Stomach (tissue), 4 donors: ENCODE data around the gene MDM2.

Experiments
- POLR2A ChIP-seq, 4 donors: fragments of 450-650 bp; IDR thresholded peaks; one replicate each; pipeline ENCODE4 v1.6.1; 2016; ENCODE audit warnings: antibody characterized with exemption in 4 of 4, control low read depth in 2 of 4, mild to moderate bottlenecking in 1 of 4, moderate library complexity in 1 of 4
- POLR2AphosphoS5 ChIP-seq, 3 donors: sonication (generic); formaldehyde crosslinking; IDR thresholded peaks; one replicate each; pipeline ENCODE4 v1.6.1; 2016; ENCODE audit warnings: antibody characterized with exemption in 3 of 3
- TF ChIP-seq, protein P1 (sequence below), 7 experiments: fragments of 450-650 bp in 4 of 7; fragments of 200-600 bp in 3 of 7; sonication (generic) in 3 of 7; IDR thresholded peaks; one replicate each; pipeline ENCODE4 v1.5.1; 2016 to 2019; ENCODE audit warnings: antibody characterized with exemption in 7 of 7, control low read depth in 2 of 7, mild to moderate bottlenecking in 1 of 7

DNA sequence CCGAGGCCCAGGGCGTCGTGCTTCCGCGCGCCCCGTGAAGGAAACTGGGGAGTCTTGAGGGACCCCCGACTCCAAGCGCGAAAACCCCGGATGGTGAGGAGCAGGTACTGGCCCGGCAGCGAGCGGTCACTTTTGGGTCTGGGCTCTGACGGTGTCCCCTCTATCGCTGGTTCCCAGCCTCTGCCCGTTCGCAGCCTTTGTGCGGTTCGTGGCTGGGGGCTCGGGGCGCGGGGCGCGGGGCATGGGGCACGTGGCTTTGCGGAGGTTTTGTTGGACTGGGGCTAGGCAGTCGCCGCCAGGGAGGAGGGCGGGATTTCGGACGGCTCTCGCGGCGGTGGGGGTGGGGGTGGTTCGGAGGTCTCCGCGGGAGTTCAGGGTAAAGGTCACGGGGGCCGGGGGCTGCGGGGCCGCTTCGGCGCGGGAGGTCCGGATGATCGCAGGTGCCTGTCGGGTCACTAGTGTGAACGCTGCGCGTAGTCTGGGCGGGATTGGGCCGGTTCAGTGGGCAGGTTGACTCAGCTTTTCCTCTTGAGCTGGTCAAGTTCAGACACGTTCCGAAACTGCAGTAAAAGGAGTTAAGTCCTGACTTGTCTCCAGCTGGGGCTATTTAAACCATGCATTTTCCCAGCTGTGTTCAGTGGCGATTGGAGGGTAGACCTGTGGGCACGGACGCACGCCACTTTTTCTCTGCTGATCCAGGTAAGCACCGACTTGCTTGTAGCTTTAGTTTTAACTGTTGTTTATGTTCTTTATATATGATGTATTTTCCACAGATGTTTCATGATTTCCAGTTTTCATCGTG lies 612 bp downstream of the MDM2 start:
- peak; percentile 32 to 88 (median 82) for TF ChIP-seq POLR2AphosphoS5 (IDR thresholded peaks at IDR 0.05)
- TF ChIP-seq, protein P1, sequence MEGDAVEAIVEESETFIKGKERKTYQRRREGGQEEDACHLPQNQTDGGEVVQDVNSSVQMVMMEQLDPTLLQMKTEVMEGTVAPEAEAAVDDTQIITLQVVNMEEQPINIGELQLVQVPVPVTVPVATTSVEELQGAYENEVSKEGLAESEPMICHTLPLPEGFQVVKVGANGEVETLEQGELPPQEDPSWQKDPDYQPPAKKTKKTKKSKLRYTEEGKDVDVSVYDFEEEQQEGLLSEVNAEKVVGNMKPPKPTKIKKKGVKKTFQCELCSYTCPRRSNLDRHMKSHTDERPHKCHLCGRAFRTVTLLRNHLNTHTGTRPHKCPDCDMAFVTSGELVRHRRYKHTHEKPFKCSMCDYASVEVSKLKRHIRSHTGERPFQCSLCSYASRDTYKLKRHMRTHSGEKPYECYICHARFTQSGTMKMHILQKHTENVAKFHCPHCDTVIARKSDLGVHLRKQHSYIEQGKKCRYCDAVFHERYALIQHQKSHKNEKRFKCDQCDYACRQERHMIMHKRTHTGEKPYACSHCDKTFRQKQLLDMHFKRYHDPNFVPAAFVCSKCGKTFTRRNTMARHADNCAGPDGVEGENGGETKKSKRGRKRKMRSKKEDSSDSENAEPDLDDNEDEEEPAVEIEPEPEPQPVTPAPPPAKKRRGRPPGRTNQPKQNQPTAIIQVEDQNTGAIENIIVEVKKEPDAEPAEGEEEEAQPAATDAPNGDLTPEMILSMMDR (IDR thresholded peaks at IDR 0.05), result no peak
- TF ChIP-seq POLR2A (IDR thresholded peaks at IDR 0.05), result peak in 1 of 4 donors; percentile 55
